K562 (cell line): Measurements from ENCODE around the gene S100P. TPM values are rescaled to one million over a fixed set of nuclear protein-coding genes. Genes with fewer than 3 reads are reported as not detected.

Source experiments
- ASH1L ChIP-seq: fragments of 450-650 bp; IDR thresholded peaks from 2 replicates; pipeline ENCODE4 v1.6.1; 2018; ENCODE audit warnings: borderline replicate concordance, mild to moderate bottlenecking, low read depth; ENCODE audit not compliant: partially characterized antibody
- CBX1 ChIP-seq: sonication (generic); IDR thresholded peaks from 2 replicates; pipeline ENCODE4 v1.6.1; 2016; ENCODE audit warnings: antibody characterized with exemption, low read depth, mild to moderate bottlenecking
- CXXC5 ChIP-seq: fragments of 250-450 bp; sonication (Bioruptor Pico); IDR thresholded peaks from 2 replicates; pipeline ENCODE4 v1.8.0; 2022; ENCODE audit warnings: inconsistent platforms, mild to moderate bottlenecking, moderate library complexity
- LEF1 ChIP-seq: fragments of 450-650 bp; IDR thresholded peaks from 2 replicates; pipeline ENCODE4 v1.6.1; 2016; ENCODE audit warnings: mild to moderate bottlenecking
- NFE2L1 ChIP-seq: fragments of 450-650 bp; IDR thresholded peaks from 2 replicates; pipeline ENCODE4 v1.6.1; 2016; ENCODE audit warnings: missing genetic modification characterization, low read depth, mild to moderate bottlenecking, missing compliant biosample characterization, moderate library complexity, borderline replicate concordance
- PBX2 ChIP-seq, 2 experiments: IDR thresholded peaks in 1 of 2; conservative IDR thresholded peaks in 1 of 2; 2 replicates each; pipeline ENCODE4 v1.6.1; 2016; ENCODE audit warnings: low read depth in 2 of 2, mild to moderate bottlenecking in 1 of 2, missing compliant biosample characterization in 1 of 2, missing genetic modification characterization in 1 of 2, moderate library complexity in 1 of 2
- RUNX1 ChIP-seq: sonication (generic); IDR thresholded peaks from 2 replicates; pipeline ENCODE4 v1.6.1; 2016; ENCODE audit warnings: antibody characterized with exemption, low read depth
- ZNF212 ChIP-seq: fragments of 450-650 bp; formaldehyde crosslinking; IDR thresholded peaks from 2 replicates; pipeline ENCODE4 v1.4.0; 2020; ENCODE audit warnings: mild to moderate bottlenecking
- ZNF511 ChIP-seq: sonication (generic); formaldehyde crosslinking; IDR thresholded peaks from 2 replicates; pipeline ENCODE4 v1.8.0; 2022; ENCODE audit warnings: mild to moderate bottlenecking, missing genetic modification reagents
- ZNF785 ChIP-seq: fragments of 250-450 bp; sonication (Bioruptor Pico); IDR thresholded peaks from 2 replicates; pipeline ENCODE4 v1.4.0; 2020; ENCODE audit warnings: mild to moderate bottlenecking
- polyA plus RNA-seq, 8 experiments: library from polyadenylated mRNA; depleted of rRNA in 4 of 8; stranded (reverse) in 5 of 8; unstranded in 3 of 8; fragments of >200 nt; fragmentation: Nextera tagmentation in 2 of 8; fragmentation: Illumina TruSeq in 1 of 8; extraction: Ambion mirVana in 2 of 8; extraction: Trizol in 1 of 8; gene quantifications; 2 replicates each; pipeline versions ENCODE4 v1.2.1 to v1.2.3, GENCODE V29; 2011 to 2014; ENCODE audit warnings: inconsistent platforms in 1 of 8, missing spikeins in 1 of 8
- total RNA-seq, 7 experiments: library from RNA; depleted of rRNA in 6 of 7; stranded (reverse); fragments of >200 nt in 6 of 7; fragmentation: Illumina TruSeq in 2 of 7; extraction: Trizol in 2 of 7; gene quantifications; 2 replicates each; pipeline versions ENCODE4 v1.2.1 to v1.2.3, GENCODE V29; 2011 to 2021; ENCODE audit warnings: low replicate concordance in 1 of 7
- TF ChIP-seq, protein P1 (sequence below): sonication (generic); formaldehyde crosslinking; IDR thresholded peaks from 2 replicates; pipeline ENCODE4 v1.4.0; 2020; ENCODE audit warnings: mild to moderate bottlenecking, missing genetic modification reagents
- TF ChIP-seq, protein P2 (sequence below), 3 experiments: fragments of 200-800 bp in 1 of 3; fragments of 250-450 bp in 1 of 3; fragments of 450-650 bp in 1 of 3; sonication (Bioruptor Pico) in 1 of 3; sonication (Bioruptor generic) in 1 of 3; formaldehyde crosslinking in 1 of 3; IDR thresholded peaks; 2 replicates each; pipeline versions ENCODE4 v1.6.1 to v1.8.0; 2016 to 2022; ENCODE audit warnings: mild to moderate bottlenecking in 2 of 3, missing genetic modification characterization in 2 of 3, missing compliant biosample characterization in 1 of 3, moderate library complexity in 1 of 3

S100P gene
- total and polyA plus RNA-seq, 9 of the 15 experiments (the other 6 are each of a cell fraction or from before 2014, with no cell fraction given), result 4.1 to 23.8 (median 7.5) TPM

GRCh38 chr4:6730603-6731317, 37.1 kb downstream of the S100P start (continued):
- TF ChIP-seq PBX2 (CRISPR knock-in tag; IDR thresholded peaks at IDR 0.05; ENCODE audit: low read depth), result no peak
- TF ChIP-seq PBX2 (tag; conservative IDR thresholded peaks at IDR 0.05; ENCODE audit: low read depth), result peak; percentile 87
- no peak for TF ChIP-seq NFE2L1 (tag)
- no peak for TF ChIP-seq CBX1
- TF ChIP-seq ZNF785 (CRISPR knock-in tag), result no peak
- TF ChIP-seq, protein P1, sequence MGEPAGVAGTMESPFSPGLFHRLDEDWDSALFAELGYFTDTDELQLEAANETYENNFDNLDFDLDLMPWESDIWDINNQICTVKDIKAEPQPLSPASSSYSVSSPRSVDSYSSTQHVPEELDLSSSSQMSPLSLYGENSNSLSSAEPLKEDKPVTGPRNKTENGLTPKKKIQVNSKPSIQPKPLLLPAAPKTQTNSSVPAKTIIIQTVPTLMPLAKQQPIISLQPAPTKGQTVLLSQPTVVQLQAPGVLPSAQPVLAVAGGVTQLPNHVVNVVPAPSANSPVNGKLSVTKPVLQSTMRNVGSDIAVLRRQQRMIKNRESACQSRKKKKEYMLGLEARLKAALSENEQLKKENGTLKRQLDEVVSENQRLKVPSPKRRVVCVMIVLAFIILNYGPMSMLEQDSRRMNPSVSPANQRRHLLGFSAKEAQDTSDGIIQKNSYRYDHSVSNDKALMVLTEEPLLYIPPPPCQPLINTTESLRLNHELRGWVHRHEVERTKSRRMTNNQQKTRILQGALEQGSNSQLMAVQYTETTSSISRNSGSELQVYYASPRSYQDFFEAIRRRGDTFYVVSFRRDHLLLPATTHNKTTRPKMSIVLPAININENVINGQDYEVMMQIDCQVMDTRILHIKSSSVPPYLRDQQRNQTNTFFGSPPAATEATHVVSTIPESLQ, result no peak; the same call in 1 of the 2 replicates
- peak; percentile 74 for TF ChIP-seq CXXC5 (CRISPR knock-in tag)
- TF ChIP-seq RUNX1, result peak; percentile 86
- no peak for TF ChIP-seq ZNF511 (CRISPR knock-in tag)
- no peak for TF ChIP-seq ZNF212 (CRISPR knock-in tag)
- TF ChIP-seq, protein P2, sequence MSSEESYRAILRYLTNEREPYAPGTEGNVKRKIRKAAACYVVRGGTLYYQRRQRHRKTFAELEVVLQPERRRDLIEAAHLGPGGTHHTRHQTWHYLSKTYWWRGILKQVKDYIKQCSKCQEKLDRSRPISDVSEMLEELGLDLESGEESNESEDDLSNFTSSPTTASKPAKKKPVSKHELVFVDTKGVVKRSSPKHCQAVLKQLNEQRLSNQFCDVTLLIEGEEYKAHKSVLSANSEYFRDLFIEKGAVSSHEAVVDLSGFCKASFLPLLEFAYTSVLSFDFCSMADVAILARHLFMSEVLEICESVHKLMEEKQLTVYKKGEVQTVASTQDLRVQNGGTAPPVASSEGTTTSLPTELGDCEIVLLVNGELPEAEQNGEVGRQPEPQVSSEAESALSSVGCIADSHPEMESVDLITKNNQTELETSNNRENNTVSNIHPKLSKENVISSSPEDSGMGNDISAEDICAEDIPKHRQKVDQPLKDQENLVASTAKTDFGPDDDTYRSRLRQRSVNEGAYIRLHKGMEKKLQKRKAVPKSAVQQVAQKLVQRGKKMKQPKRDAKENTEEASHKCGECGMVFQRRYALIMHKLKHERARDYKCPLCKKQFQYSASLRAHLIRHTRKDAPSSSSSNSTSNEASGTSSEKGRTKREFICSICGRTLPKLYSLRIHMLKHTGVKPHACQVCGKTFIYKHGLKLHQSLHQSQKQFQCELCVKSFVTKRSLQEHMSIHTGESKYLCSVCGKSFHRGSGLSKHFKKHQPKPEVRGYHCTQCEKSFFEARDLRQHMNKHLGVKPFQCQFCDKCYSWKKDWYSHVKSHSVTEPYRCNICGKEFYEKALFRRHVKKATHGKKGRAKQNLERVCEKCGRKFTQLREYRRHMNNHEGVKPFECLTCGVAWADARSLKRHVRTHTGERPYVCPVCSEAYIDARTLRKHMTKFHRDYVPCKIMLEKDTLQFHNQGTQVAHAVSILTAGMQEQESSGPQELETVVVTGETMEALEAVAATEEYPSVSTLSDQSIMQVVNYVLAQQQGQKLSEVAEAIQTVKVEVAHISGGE (CRISPR knock-in tag; IDR thresholded peaks at IDR 0.05), result peak in 1 of 3 experiments; percentile 73; a peak in 1 of 6 replicates
- no peak for TF ChIP-seq ASH1L
- peak; percentile 99 for TF ChIP-seq LEF1
